ENCODE measurements around the gene MAP3K2.
"Not testable (repeated sequence)": the region's sequence is repeated elsewhere in the genome, so short reads cannot be mapped to it uniquely, and the experiment has no call there.

Gene MAP3K2

GRCh38 chr2:127381762-127382161, 6.0 kb downstream of the MAP3K2 start:
- no peak for DNase-seq

- no peak for DNase-seq
These were observed 7.9 kb downstream of the MAP3K2 start for GRCh38 chr2:127379712-127380355.

GRCh38 chr2:127378720-127379119, 9.1 kb downstream of the MAP3K2 start:
- DNase-seq = no peak

- no peak for DNase-seq
These were observed 10.5 kb downstream of the MAP3K2 start for GRCh38 chr2:127377262-127377661.

- DNase-seq = no peak
These were observed 11.5 kb downstream of the MAP3K2 start for GRCh38 chr2:127376257-127376656.

GRCh38 chr2:127373362-127374083, 14.3 kb downstream of the MAP3K2 start:
- DNase-seq = no peak

GRCh38 chr2:127371037-127371436, 16.7 kb downstream of the MAP3K2 start:
- DNase-seq = no peak

- no peak for DNase-seq
These were observed 17.8 kb downstream of the MAP3K2 start for GRCh38 chr2:127370010-127370409.

GRCh38 chr2:127365211-127365643, 22.5 kb downstream of the MAP3K2 start:
- no peak for DNase-seq

- DNase-seq = no peak
These were observed 24.8 kb downstream of the MAP3K2 start for GRCh38 chr2:127362971-127363370.

GRCh38 chr2:127361929-127362885, 25.6 kb downstream of the MAP3K2 start:
- peak; percentile 18 for DNase-seq

- DNase-seq = no peak
These were observed 27.5 kb downstream of the MAP3K2 start for GRCh38 chr2:127360242-127360641.

GRCh38 chr2:127359520-127359919, 28.3 kb downstream of the MAP3K2 start:
- no peak for DNase-seq

GRCh38 chr2:127358971-127359370, 28.8 kb downstream of the MAP3K2 start:
- DNase-seq = no peak

- no peak for DNase-seq
These were observed 29.7 kb downstream of the MAP3K2 start for GRCh38 chr2:127358044-127358443.

- DNase-seq = no peak
These were observed 30.2 kb downstream of the MAP3K2 start for GRCh38 chr2:127357591-127357990.

- DNase-seq = no peak
These were observed 31.2 kb downstream of the MAP3K2 start for GRCh38 chr2:127356531-127356930.

- DNase-seq = no peak
These were observed 32.3 kb downstream of the MAP3K2 start for GRCh38 chr2:127355407-127356008.

- DNase-seq = not testable (repeated sequence)
These were observed 33.7 kb downstream of the MAP3K2 start for GRCh38 chr2:127353873-127354676.

GRCh38 chr2:127353223-127353622, 34.6 kb downstream of the MAP3K2 start:
- DNase-seq = not testable (repeated sequence)

- no peak for DNase-seq
These were observed 36.2 kb downstream of the MAP3K2 start for GRCh38 chr2:127351603-127352002.

GRCh38 chr2:127348426-127349000, 39.3 kb downstream of the MAP3K2 start:
- DNase-seq = no peak

Data from NCI-H2171 treated with DMSO at 0.1 percent for 48 hours (cell line).